HepG2 (cell line): ENCODE measurements around the gene PSMB8.

Experiments
- CBX2 ChIP-seq, 2 experiments: fragments of 200-600 bp in 1 of 2; sonication (generic); formaldehyde crosslinking in 1 of 2; IDR thresholded peaks; 2 replicates each; pipeline versions ENCODE4 v1.7.0 to v1.8.1; 2018 to 2022; ENCODE audit warnings: low read depth in 2 of 2, low read length in 1 of 2, mild to moderate bottlenecking in 1 of 2, missing genetic modification reagents in 1 of 2
- HMGA1 ChIP-seq: sonication (generic); formaldehyde crosslinking; conservative IDR thresholded peaks from 2 replicates; pipeline ENCODE4 v1.4.0; 2020; ENCODE audit warnings: missing genetic modification reagents
- PHB2 ChIP-seq: fragments of 450-650 bp; IDR thresholded peaks from 2 replicates; pipeline ENCODE4 v1.6.1; 2018; ENCODE audit not compliant: partially characterized antibody
- RARA ChIP-seq: IDR thresholded peaks from 2 replicates; pipeline ENCODE4 v1.6.1; 2016; ENCODE audit warnings: missing genetic modification reagents, missing compliant biosample characterization
- SAP130 ChIP-seq: IDR thresholded peaks from 2 replicates; pipeline ENCODE4 v1.6.1; 2016; ENCODE audit warnings: low read depth
- TARDBP ChIP-seq: sonication (generic); formaldehyde crosslinking; IDR thresholded peaks from 2 replicates; pipeline ENCODE4 v1.8.0; 2022; ENCODE audit warnings: mild to moderate bottlenecking, missing genetic modification reagents
- TCF7 ChIP-seq: sonication (generic); IDR thresholded peaks from 2 replicates; pipeline ENCODE4 v1.6.1; 2016; ENCODE audit warnings: antibody characterized with exemption, low read depth
- ZNF20 ChIP-seq: sonication (generic); formaldehyde crosslinking; IDR thresholded peaks from 2 replicates; pipeline ENCODE4 v1.4.0; 2020; ENCODE audit warnings: mild to moderate bottlenecking, moderate library complexity, missing genetic modification reagents
- ZNF24 ChIP-seq: fragments of 450-650 bp; IDR thresholded peaks from 2 replicates; pipeline ENCODE4 v1.6.1; 2017; ENCODE audit warnings: antibody characterized with exemption, mild to moderate bottlenecking
- ZNF558 ChIP-seq: sonication (generic); formaldehyde crosslinking; IDR thresholded peaks from 2 replicates; pipeline ENCODE4 v1.9.0; 2022; ENCODE audit warnings: mild to moderate bottlenecking, missing genetic modification reagents, borderline replicate concordance
- TF ChIP-seq, protein P1 (sequence below): IDR thresholded peaks from 2 replicates; pipeline ENCODE4 v1.6.1; 2012; ENCODE audit warnings: inconsistent platforms
- TF ChIP-seq, protein P2 (sequence below): sonication (generic); formaldehyde crosslinking; IDR thresholded peaks from 2 replicates; pipeline ENCODE4 v1.4.0; 2020; ENCODE audit warnings: mild to moderate bottlenecking, missing genetic modification reagents
- TF ChIP-seq, protein P3 (sequence below): sonication (generic); formaldehyde crosslinking; IDR thresholded peaks from 2 replicates; pipeline ENCODE4 v1.8.1; 2023; ENCODE audit warnings: missing genetic modification reagents, inconsistent platforms, borderline replicate concordance

DNA sequence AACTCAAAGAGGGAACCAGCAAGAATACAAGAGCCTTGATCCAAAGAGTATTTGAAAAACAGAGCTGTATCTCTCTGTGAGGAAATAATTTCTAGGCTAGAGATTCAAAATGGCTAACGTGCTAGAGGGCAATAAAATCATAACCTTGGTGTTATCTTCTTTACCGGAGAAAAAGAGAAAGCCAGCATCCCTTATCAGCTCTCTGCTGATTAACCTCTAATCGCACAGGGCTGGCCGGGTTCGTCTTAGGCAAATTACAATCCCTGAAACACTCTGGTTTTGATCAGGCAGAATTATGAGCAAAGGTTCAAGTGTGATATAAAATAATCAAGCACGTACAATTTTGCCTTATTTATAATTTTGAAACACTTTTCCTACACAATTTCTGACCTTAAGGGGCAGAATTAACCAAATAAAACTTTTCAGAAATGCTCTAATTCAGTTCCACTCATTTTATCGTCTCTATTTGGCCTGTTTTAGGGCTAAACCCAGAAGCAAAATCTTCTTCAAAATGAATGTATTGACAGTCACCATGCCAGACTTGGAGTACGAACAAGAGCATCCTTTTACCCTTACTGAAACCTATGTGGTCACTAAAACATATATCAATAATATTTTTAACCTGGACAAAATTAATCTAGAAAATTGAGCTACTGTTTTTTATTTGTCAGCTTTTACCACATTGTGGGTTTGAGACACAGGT lies 23.9 kb upstream of the PSMB8 start:
- TF ChIP-seq, protein P1, sequence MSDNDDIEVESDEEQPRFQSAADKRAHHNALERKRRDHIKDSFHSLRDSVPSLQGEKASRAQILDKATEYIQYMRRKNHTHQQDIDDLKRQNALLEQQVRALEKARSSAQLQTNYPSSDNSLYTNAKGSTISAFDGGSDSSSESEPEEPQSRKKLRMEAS = no peak
- TF ChIP-seq, protein P2, sequence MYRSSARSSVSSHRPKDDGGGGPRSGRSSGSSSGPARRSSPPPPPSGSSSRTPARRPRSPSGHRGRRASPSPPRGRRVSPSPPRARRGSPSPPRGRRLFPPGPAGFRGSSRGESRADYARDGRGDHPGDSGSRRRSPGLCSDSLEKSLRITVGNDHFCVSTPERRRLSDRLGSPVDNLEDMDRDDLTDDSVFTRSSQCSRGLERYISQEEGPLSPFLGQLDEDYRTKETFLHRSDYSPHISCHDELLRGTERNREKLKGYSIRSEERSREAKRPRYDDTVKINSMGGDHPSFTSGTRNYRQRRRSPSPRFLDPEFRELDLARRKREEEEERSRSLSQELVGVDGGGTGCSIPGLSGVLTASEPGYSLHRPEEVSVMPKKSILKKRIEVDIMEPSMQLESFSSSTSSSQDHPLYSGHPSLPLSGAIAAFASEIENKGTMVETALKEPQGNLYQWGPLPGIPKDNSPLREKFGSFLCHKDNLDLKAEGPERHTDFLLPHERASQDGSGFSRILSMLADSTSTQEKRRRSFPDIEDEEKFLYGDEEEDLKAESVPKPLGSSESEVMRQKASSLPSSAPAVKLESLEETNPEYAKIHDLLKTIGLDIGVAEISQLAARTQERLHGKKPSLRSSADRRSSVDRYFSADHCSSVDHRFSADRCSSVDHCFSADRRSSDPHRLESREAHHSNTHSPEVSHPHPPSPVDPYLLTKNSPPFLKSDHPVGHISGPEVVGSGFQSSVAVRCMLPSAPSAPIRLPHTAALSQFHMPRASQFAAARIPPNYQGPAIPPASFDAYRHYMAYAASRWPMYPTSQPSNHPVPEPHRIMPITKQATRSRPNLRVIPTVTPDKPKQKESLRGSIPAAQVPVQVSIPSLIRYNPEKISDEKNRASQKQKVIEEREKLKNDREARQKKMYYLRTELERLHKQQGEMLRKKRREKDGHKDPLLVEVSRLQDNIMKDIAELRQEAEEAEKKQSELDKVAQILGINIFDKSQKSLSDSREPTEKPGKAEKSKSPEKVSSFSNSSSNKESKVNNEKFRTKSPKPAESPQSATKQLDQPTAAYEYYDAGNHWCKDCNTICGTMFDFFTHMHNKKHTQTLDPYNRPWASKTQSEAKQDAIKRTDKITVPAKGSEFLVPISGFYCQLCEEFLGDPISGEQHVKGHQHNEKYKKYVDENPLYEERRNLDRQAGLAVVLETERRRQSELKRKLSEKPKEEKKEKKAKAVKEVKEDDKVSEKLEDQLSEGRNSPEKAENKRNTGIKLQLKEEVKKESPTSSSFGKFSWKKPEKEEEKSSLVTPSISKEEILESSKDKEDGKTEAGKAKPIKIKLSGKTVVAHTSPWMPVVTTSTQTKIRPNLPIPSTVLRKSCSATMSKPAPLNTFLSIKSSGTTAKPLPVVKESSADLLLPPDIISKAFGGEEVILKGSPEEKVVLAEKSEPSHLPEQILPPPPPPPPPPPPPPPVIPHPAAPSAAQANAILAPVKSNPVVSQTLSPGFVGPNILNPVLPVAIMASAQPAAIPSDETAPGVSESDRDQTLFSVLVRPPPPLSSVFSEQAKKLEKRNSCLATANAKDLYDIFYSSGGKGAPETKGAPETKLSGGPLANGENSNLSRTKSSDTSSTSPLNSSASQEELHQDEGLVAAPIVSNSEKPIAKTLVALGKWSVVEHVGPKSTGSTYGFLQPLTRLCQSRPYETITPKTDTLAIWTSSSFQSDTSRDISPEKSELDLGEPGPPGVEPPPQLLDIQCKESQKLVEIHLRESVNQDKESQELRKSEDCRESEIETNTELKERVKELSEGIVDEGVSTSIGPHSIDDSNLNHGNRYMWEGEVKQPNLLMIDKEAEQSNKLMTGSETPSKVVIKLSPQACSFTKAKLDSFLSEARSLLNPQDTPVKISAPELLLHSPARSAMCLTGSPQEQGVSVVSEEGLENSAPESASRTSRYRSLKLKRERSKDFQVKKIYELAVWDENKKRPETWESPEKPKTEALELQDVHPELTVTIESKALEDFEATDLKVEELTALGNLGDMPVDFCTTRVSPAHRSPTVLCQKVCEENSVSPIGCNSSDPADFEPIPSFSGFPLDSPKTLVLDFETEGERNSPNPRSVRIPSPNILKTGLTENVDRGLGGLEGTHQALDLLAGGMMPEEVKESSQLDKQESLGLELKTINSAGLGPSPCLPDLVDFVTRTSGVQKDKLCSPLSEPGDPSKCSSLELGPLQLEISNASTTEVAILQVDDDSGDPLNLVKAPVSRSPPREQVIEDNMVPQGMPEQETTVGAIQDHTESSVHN (CRISPR knock-in tag) = no peak
- TF ChIP-seq ZNF24 = no peak
- no peak for TF ChIP-seq HMGA1 (CRISPR knock-in tag)
- no peak for TF ChIP-seq RARA (CRISPR knock-in tag)
- TF ChIP-seq SAP130 (CRISPR knock-in tag) = no peak
- TF ChIP-seq TCF7 = no peak
- TF ChIP-seq TARDBP (CRISPR knock-in tag) = no peak
- TF ChIP-seq PHB2 = no peak
- TF ChIP-seq, protein P3, sequence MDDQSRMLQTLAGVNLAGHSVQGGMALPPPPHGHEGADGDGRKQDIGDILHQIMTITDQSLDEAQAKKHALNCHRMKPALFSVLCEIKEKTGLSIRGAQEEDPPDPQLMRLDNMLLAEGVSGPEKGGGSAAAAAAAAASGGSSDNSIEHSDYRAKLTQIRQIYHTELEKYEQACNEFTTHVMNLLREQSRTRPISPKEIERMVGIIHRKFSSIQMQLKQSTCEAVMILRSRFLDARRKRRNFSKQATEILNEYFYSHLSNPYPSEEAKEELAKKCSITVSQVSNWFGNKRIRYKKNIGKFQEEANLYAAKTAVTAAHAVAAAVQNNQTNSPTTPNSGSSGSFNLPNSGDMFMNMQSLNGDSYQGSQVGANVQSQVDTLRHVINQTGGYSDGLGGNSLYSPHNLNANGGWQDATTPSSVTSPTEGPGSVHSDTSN (CRISPR knock-in tag) = no peak
- TF ChIP-seq ZNF558 (CRISPR knock-in tag) = no peak
- TF ChIP-seq CBX2 (IDR thresholded peaks at IDR 0.05; ENCODE audit: low read depth, low read length) = no peak; the same call in 1 of the 2 replicates
- no peak for TF ChIP-seq CBX2 (CRISPR knock-in tag; IDR thresholded peaks at IDR 0.05; ENCODE audit: low read depth)
- TF ChIP-seq ZNF20 = no peak
